A549 (cell line): Measurements from ENCODE around the gene APLP2. TPM values are rescaled to one million over a fixed set of nuclear protein-coding genes. Genes with fewer than 3 reads are reported as not detected.

Source experiments
- polyA plus RNA-seq, 4 experiments: library from polyadenylated mRNA; depleted of rRNA in 3 of 4; stranded (reverse); fragments of >200 nt; fragmentation: RNase III in 1 of 4; extraction: RNeasy Plus Mini Kit Qiagen cat#74134 plus additional on column Dnase treatment in 1 of 4; gene quantifications; 2 replicates in 3 of 4; 3 replicates in 1 of 4; pipeline ENCODE4 v1.2.3, GENCODE V29; 2011 to 2017
- small RNA-seq, 6 experiments: library from RNA; depleted of rRNA; stranded (forward); fragments of <200 nt; gene quantifications; one replicate each; pipeline ENCODE3, GENCODE V24; 2012

Gene APLP2
- polyA plus RNA-seq, 2 of the 4 experiments (the other 2 are of a cell fraction), result 166 to 203 TPM

Small RNA genes lying within 50 kb of the gene (small RNA-seq; reads per million reads assigned to genes)
- 0 reads per million in 6 experiments for gene RF00015
- gene RPL34P21, result 0 reads per million in 6 experiments

Other genes with a start within 250 kb of the APLP2 start
- gene NFRKB, start 174.3 kb upstream of the APLP2 start, polyA plus RNA-seq (2011; rRNA removed), result 10.2 and 11.8 TPM in 2 replicates
- 11.5 to 12.6 TPM (median 11.5 TPM) in 3 replicates for gene NFRKB, start 174.3 kb upstream of the APLP2 start, polyA plus RNA-seq (2017; fragmentation: RNase III; extraction: RNeasy Plus Mini Kit Qiagen cat#74134 plus additional on column Dnase treatment)
- 4.0 and 5.5 TPM in 2 replicates for gene PRDM10, start 67.1 kb upstream of the APLP2 start, polyA plus RNA-seq (2011; rRNA removed)
- gene PRDM10, start 67.1 kb upstream of the APLP2 start, polyA plus RNA-seq (2017; fragmentation: RNase III; extraction: RNeasy Plus Mini Kit Qiagen cat#74134 plus additional on column Dnase treatment), result 2.8 to 3.1 TPM (median 2.8 TPM) in 3 replicates
- gene ST14, start 89.9 kb downstream of the APLP2 start, polyA plus RNA-seq (2011; rRNA removed), result 0.17 TPM in 2 replicates
- 0.04 to 0.09 TPM (median 0.05 TPM) in 3 replicates for gene ST14, start 89.9 kb downstream of the APLP2 start, polyA plus RNA-seq (2017; fragmentation: RNase III; extraction: RNeasy Plus Mini Kit Qiagen cat#74134 plus additional on column Dnase treatment)
- gene ZBTB44, start 245.0 kb downstream of the APLP2 start, polyA plus RNA-seq (2011; rRNA removed), result 16.1 and 21.0 TPM in 2 replicates
- gene ZBTB44, start 245.0 kb downstream of the APLP2 start, polyA plus RNA-seq (2017; fragmentation: RNase III; extraction: RNeasy Plus Mini Kit Qiagen cat#74134 plus additional on column Dnase treatment), result 6.7 to 8.3 TPM (median 8.0 TPM) in 3 replicates